Keratinocyte (primary cell): ENCODE results near the gene GCM1. TPM values are rescaled to one million over a fixed set of nuclear protein-coding genes. Genes with fewer than 3 reads are reported as not detected.

Source experiments
- DNase-seq: peaks from one replicate; pipeline ENCODE4 v3.0.0-alpha.2; 2011; ENCODE audit warnings: low read depth, missing footprints, low spot score
- FAIRE-seq: peaks from 2 replicates; lab custom pipeline; 2011; peaks lifted over from hg19 to GRCh38; lab: Jason Lieb, UNC
- H2AFZ ChIP-seq: 2 replicates; pipeline ENCODE4 v1.6.0; 2012; ENCODE audit warnings: low read length, control low read depth, inconsistent platforms; ENCODE audit not compliant: control insufficient read depth
- H3K27ac ChIP-seq: 2 replicates; pipeline ENCODE4 v1.5.1; 2011; ENCODE audit warnings: low read length; ENCODE audit not compliant: control insufficient read depth, insufficient read depth
- H3K27me3 ChIP-seq: 3 replicates; pipeline ENCODE4 v1.6.0; 2011; ENCODE audit warnings: low read length; ENCODE audit not compliant: control insufficient read depth, insufficient read depth; ENCODE audit errors: extremely low read depth
- H3K36me3 ChIP-seq, 2 experiments: 2 replicates in 1 of 2; 3 replicates in 1 of 2; pipeline ENCODE4 v1.5.1; 2011; ENCODE audit warnings: low read length in 2 of 2, mild to moderate bottlenecking in 1 of 2; ENCODE audit not compliant: control insufficient read depth in 2 of 2, insufficient read depth in 2 of 2; ENCODE audit errors: extremely low read depth in 1 of 2
- H3K4me1 ChIP-seq: 3 replicates; pipeline ENCODE4 v1.5.1; 2011; ENCODE audit warnings: low read length; ENCODE audit not compliant: control insufficient read depth, insufficient read depth; ENCODE audit errors: extremely low read depth
- H3K4me2 ChIP-seq: 3 replicates; pipeline ENCODE4 v1.6.0; 2011; ENCODE audit warnings: low read depth, low read length; ENCODE audit not compliant: control insufficient read depth, insufficient read depth; ENCODE audit errors: extremely low read depth
- H3K4me3 ChIP-seq, 3 experiments: fragments of 200-600 bp in 1 of 3; sonication (generic) in 1 of 3; 2 replicates in 2 of 3; 3 replicates in 1 of 3; pipeline ENCODE4 v1.5.1; 2011 to 2016; ENCODE audit warnings: low read length in 3 of 3, mild to moderate bottlenecking in 3 of 3, control low read depth in 2 of 3, inconsistent platforms in 1 of 3, low read depth in 1 of 3, mixed read lengths in 1 of 3, mixed run types in 1 of 3, moderate library complexity in 1 of 3; ENCODE audit not compliant: control insufficient read depth in 2 of 3, insufficient read depth in 2 of 3; ENCODE audit errors: extremely low read depth in 1 of 3
- H3K79me2 ChIP-seq: 2 replicates; pipeline ENCODE4 v1.6.0; 2012; ENCODE audit warnings: low read length; ENCODE audit not compliant: control insufficient read depth, insufficient read depth
- H3K9ac ChIP-seq: 3 replicates; pipeline ENCODE4 v1.6.0; 2011; ENCODE audit warnings: low read length; ENCODE audit not compliant: control insufficient read depth, insufficient read depth; ENCODE audit errors: extremely low read depth
- H3K9me1 ChIP-seq: 3 replicates; pipeline ENCODE4 v1.6.0; 2011; ENCODE audit warnings: low read length; ENCODE audit not compliant: control insufficient read depth, insufficient read depth; ENCODE audit errors: extremely low read depth
- H3K9me3 ChIP-seq: 2 replicates; pipeline ENCODE4 v1.5.1; 2012; ENCODE audit warnings: low read depth, low read length; ENCODE audit not compliant: control insufficient read depth
- H4K20me1 ChIP-seq: 3 replicates; pipeline ENCODE4 v1.6.0; 2011; ENCODE audit warnings: low read length; ENCODE audit not compliant: control insufficient read depth, insufficient read depth; ENCODE audit errors: extremely low read depth
- CTCF ChIP-seq, 3 experiments: IDR thresholded peaks in 1 of 3; conservative IDR thresholded peaks in 1 of 3; optimal IDR thresholded peaks in 1 of 3; 2 replicates in 2 of 3; 3 replicates in 1 of 3; pipeline versions ENCODE3 to v1.5.1; 2011; ENCODE audit warnings: low read length in 3 of 3, mild to moderate bottlenecking in 3 of 3, moderate library complexity in 2 of 3, control low read depth in 1 of 3, inconsistent platforms in 1 of 3; ENCODE audit not compliant: insufficient read depth in 2 of 3; ENCODE audit errors: extremely low read depth in 1 of 3
- EZH2 ChIP-seq: IDR thresholded peaks from one replicate; pipeline ENCODE4 v1.6.1; 2012; ENCODE audit warnings: inconsistent platforms, mild to moderate bottlenecking, low read length, moderate library complexity
- dilution Hi-C: fragments of 300-500 bp; cut with MboI; formaldehyde crosslinking; loops from one replicate; pipeline ENCODE4 v1.7.0; 2020; ENCODE audit warnings: low sequenced_read_pairs; ENCODE audit not compliant: extremely low pct_ligation_motif_present
- polyA plus RNA-seq, 5 experiments: library from polyadenylated mRNA; depleted of rRNA in 3 of 5; stranded (reverse) in 3 of 5; stranded (forward) in 1 of 5; unstranded in 1 of 5; fragments of >200 nt; gene quantifications; 1 replicate in 1 of 5; 2 replicates in 3 of 5; 3 replicates in 1 of 5; pipeline versions ENCODE4 v1.2.1 to v1.2.3, GENCODE V29; 2011 to 2012; ENCODE audit warnings: missing spikeins in 2 of 5, low read depth in 1 of 5, low replicate concordance in 1 of 5

The GCM1 gene
- polyA plus RNA-seq, 1 donor (not counting 4 experiments of a cell fraction or from before 2014, with no cell fraction given) = not detected

- H4K20me1 ChIP-seq = no peaks in the 10 kb centered on the region
- H3K9me1 ChIP-seq = no peaks in the 10 kb centered on the region
- no peak overlapping the region for H3K27ac ChIP-seq
- no peaks in the 10 kb centered on the region for H3K36me3 ChIP-seq
- no peak overlapping the region for H3K4me3 ChIP-seq
- DNase-seq = no peak
- no peaks in the 10 kb centered on the region for H3K4me1 ChIP-seq
- TF ChIP-seq EZH2 = no peak
- no peak for TF ChIP-seq CTCF (optimal IDR thresholded peaks at IDR 0.05 in 1 of 3, IDR thresholded peaks at IDR 0.05 in 1 of 3, conservative IDR thresholded peaks at IDR 0.05 in 1 of 3; ENCODE audit: extremely low read depth in 1 of 3, insufficient read depth in 2 of 3, low read length in 3 of 3)
- no peak overlapping the region for H2AFZ ChIP-seq
- no peaks in the 10 kb centered on the region for H3K79me2 ChIP-seq
- dilution Hi-C loops = no loop called here
- no peaks in the 10 kb centered on the region for H3K9me3 ChIP-seq
- H3K27me3 ChIP-seq = no peaks in the 10 kb centered on the region
- H3K9ac ChIP-seq = no peak overlapping the region
- no peak overlapping the region for H3K4me2 ChIP-seq
- no peak for FAIRE-seq
Measured at GRCh38 chr6:53195048-53195447, 46.4 kb upstream of the GCM1 start.

- Histone ChIP-seq H3K27ac (no peak overlapping the region), H3K4me3 (no peak overlapping the region), H2AFZ (no peak overlapping the region), H3K4me1 (no peaks in the 10 kb centered on the region), H3K36me3 (no peaks in the 10 kb centered on the region), H3K4me2 (no peak overlapping the region), H3K27me3 (no peaks in the 10 kb centered on the region), H3K9me1 (no peaks in the 10 kb centered on the region), H3K9me3 (no peaks in the 10 kb centered on the region), H3K79me2 (no peaks in the 10 kb centered on the region), H4K20me1 (no peaks in the 10 kb centered on the region), H3K9ac (no peak overlapping the region)
- dilution Hi-C loops = no loop called here
- TF ChIP-seq EZH2 (no peak), CTCF (optimal IDR thresholded peaks at IDR 0.05 in 1 of 3, IDR thresholded peaks at IDR 0.05 in 1 of 3, conservative IDR thresholded peaks at IDR 0.05 in 1 of 3; ENCODE audit: extremely low read depth in 1 of 3, insufficient read depth in 2 of 3, low read length in 3 of 3) (no peak)
- no peak for DNase-seq
- no peak for FAIRE-seq
Measured at GRCh38 chr6:53192682-53193188, 44.1 kb upstream of the GCM1 start.
